Progenitor cell of endocrine pancreas (in vitro differentiated cells): ENCODE data around the gene SLAIN2. TPM values are rescaled to one million over a fixed set of nuclear protein-coding genes. Genes with fewer than 3 reads are reported as not detected.
"Not testable (repeated sequence)": the region's sequence is repeated elsewhere in the genome, so short reads cannot be mapped to it uniquely, and the experiment has no call there.

Experiments used
- DNase-seq: peaks from one replicate; pipeline ENCODE4 v3.0.0; 2021; ENCODE audit warnings: low spot score; ENCODE audit not compliant: unreplicated experiment
- H3K27ac Mint-ChIP-seq: 2 replicates; pipeline ENCODE4 v1.8.0; 2021; ENCODE audit warnings: mild to moderate bottlenecking, moderate library complexity, mixed read lengths
- H3K27me3 Mint-ChIP-seq: 2 replicates; pipeline ENCODE4 v1.8.0; 2021; ENCODE audit warnings: mixed read lengths
- H3K36me3 Mint-ChIP-seq: 2 replicates; pipeline ENCODE4 v1.8.0; 2022; ENCODE audit warnings: mixed read lengths; ENCODE audit not compliant: insufficient read depth
- H3K4me1 Mint-ChIP-seq: 2 replicates; pipeline ENCODE4 v1.8.0; 2021; ENCODE audit warnings: low read depth, mixed read lengths
- H3K4me3 Mint-ChIP-seq: 2 replicates; pipeline ENCODE4 v1.8.0; 2021; ENCODE audit warnings: low read depth, mild to moderate bottlenecking, moderate library complexity, mixed read lengths
- H3K9me3 Mint-ChIP-seq: 2 replicates; pipeline ENCODE4 v1.8.0; 2021; ENCODE audit warnings: low read depth, mixed read lengths
- CTCF ChIP-seq: fragments of 200-600 bp; sonication (generic); IDR thresholded peaks from one replicate; pipeline ENCODE4 v1.5.0; 2021; ENCODE audit warnings: antibody characterized with exemption, mild to moderate bottlenecking; ENCODE audit not compliant: unreplicated experiment
- total RNA-seq: library from RNA; stranded (reverse); gene quantifications from 2 replicates; pipeline ENCODE4 v1.2.1, GENCODE V29; 2021

The SLAIN2 gene
- total RNA-seq, 1 donor from 2014 or later: 54.5 TPM

GRCh38 chr4:48311896-48312295, 29.4 kb upstream of the SLAIN2 start:
- no peak overlapping the region for H3K4me3 Mint-ChIP-seq
- DNase-seq: no peak
- TF ChIP-seq CTCF: no peak
- H3K27ac Mint-ChIP-seq: no peak overlapping the region
- no peaks in the 10 kb centered on the region for H3K4me1 Mint-ChIP-seq
- no peaks in the 10 kb centered on the region for H3K36me3 Mint-ChIP-seq
- H3K27me3 Mint-ChIP-seq: peaks cover 5% of the 10 kb centered on the region
- no peaks in the 10 kb centered on the region for H3K9me3 Mint-ChIP-seq

- H3K36me3 Mint-ChIP-seq, H3K27me3 Mint-ChIP-seq, DNase-seq, H3K4me1 Mint-ChIP-seq, H3K27ac Mint-ChIP-seq, H3K9me3 Mint-ChIP-seq, H3K4me3 Mint-ChIP-seq: not testable (repeated sequence)
Measured at GRCh38 chr4:48314746-48315145, 26.6 kb upstream of the SLAIN2 start.

GRCh38 chr4:48315728-48316630, 25.4 kb upstream of the SLAIN2 start:
- Mint-ChIP-seq H3K27ac (no peak overlapping the region), H3K9me3 (no peaks in the 10 kb centered on the region), H3K4me1 (peaks cover 2% of the 10 kb centered on the region), H3K36me3 (no peaks in the 10 kb centered on the region), H3K4me3 (no peak overlapping the region), H3K27me3 (peaks cover under 1% of the 10 kb centered on the region)
- TF ChIP-seq CTCF: peak; percentile 68
- no peak for DNase-seq

GRCh38 chr4:48321312-48321711, 20.0 kb upstream of the SLAIN2 start:
- no peak for DNase-seq
- TF ChIP-seq CTCF: no peak
- Mint-ChIP-seq H3K27ac (no peak overlapping the region), H3K4me3 (no peak overlapping the region), H3K9me3 (no peaks in the 10 kb centered on the region), H3K36me3 (no peaks in the 10 kb centered on the region), H3K27me3 (peaks cover 39% of the 10 kb centered on the region), H3K4me1 (peaks cover 5% of the 10 kb centered on the region)

GRCh38 chr4:48322063-48322462, 19.3 kb upstream of the SLAIN2 start:
- Mint-ChIP-seq H3K27me3 (peaks cover 46% of the 10 kb centered on the region), H3K36me3 (no peaks in the 10 kb centered on the region), H3K9me3 (no peaks in the 10 kb centered on the region), H3K4me1 (peaks cover 5% of the 10 kb centered on the region), H3K4me3 (no peak overlapping the region), H3K27ac (no peak overlapping the region)
- no peak for DNase-seq
- no peak for TF ChIP-seq CTCF

- Mint-ChIP-seq H3K4me3 (no peak overlapping the region), H3K9me3 (peaks cover 4% of the 10 kb centered on the region), H3K27me3 (peaks cover 61% of the 10 kb centered on the region), H3K36me3 (no peaks in the 10 kb centered on the region), H3K4me1 (peaks cover 17% of the 10 kb centered on the region), H3K27ac (no peak overlapping the region)
- no peak for DNase-seq
- no peak for TF ChIP-seq CTCF
Measured at GRCh38 chr4:48324281-48324680, 17.0 kb upstream of the SLAIN2 start.
